Non-pigmented ciliary epithelial cell (primary cell): ENCODE results near the gene SPN.
A peak's percentile ranks its signal among the peaks of the same experiment; 100 is the strongest.
"Not testable (repeated sequence)": the region's sequence is repeated elsewhere in the genome, so short reads cannot be mapped to it uniquely, and the experiment has no call there.

ENCODE experiments used
- DNase-seq: peaks from one replicate; pipeline ENCODE4 v3.0.0-alpha.2; 2010; ENCODE audit warnings: low read depth

The SPN gene

DNA sequence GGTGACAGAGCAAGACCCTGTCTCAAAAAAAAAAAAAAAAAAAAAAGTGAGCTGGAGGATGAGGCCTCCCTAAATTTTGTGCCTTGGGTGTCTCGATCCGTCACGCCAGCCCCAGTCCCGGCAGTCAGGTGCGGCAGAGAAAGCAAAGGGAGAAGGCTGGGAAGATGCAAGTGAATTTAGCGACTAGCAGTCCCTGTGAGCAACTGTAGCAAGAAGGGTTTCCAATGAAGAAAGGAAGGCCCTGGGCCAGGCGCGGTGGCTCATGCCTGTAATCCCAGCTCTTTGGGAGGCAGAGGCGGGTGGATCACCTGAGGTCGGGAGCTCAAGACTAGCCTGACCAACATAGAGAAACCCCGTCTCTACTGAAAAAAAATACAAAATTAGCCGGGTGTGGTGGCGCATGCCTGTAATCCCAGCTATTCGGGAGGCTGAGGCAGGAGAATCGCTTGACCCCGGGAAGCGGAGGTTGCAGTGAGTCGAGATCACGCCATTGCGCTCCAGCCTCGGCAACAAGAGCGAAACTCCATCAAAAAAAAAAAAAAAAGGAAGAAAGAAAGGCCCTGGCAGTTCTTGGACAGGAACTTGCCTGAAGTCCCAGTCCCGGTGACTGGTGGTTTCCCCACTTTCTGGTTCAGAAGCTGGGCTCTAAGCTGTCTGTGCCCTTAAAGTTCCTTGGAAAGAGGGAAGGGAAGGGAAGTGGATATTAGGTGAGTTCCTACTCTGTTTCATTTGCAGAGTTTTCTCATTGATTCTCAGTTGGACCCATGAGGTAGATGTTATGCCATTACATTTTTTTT, 14.1 kb downstream of the SPN start:
- no peak for DNase-seq

DNA sequence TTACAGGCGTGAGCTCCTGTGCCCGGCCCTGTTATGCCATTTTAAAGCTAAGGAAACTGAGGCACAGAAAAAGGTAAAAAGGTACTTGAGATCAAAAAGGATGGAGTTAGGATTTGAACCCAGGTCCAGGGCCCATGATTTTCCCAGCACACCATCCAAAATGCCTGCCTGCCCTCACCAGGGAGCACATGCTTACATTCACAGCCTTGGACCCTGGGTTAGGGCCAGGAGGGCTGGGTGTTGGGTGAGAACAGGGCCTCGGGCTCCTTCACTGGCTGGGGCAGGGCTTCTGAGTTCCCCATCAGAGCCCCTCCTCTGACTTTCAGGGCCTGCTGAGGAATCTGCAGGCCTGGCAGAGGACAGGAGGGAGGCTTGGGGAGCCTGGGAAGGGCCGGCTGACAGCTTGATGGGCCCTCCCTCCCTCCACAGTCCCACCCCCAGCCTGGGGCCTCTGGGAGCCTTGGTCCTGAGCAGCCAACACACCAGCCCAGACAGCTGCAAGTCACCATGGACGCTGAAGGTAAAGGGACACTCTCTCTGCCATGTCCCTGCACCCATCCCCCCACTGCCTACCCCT, 15.7 kb downstream of the SPN start, which contains the start of gene QPRT:
Gene QPRT (plus strand): TSS at position 490 of the 577 bp plus-strand sequence. CDS start 18 bp downstream, at position 508.
- DNase-seq = no peak

DNA sequence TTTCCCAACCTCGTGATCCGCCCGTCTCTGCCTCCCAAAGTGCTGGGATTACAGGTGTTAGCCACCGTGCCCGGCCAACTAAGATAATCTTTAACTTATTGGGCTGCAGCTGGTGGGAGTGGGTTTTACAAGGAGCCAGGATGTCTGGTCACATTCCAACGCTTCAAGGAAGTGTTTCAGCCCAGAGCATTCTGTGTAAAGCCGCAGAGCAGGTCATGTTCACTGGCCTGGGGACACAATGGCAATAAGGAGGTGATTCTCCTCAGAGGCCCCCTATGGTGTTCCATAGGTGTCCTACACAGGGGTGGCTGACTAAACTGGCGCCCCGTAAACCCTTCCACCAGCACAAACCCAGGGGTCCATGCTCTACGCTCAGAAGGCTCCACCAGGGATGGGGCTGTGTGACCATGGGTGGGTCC, 17.1 kb downstream of the SPN start:
- DNase-seq = no peak

DNA sequence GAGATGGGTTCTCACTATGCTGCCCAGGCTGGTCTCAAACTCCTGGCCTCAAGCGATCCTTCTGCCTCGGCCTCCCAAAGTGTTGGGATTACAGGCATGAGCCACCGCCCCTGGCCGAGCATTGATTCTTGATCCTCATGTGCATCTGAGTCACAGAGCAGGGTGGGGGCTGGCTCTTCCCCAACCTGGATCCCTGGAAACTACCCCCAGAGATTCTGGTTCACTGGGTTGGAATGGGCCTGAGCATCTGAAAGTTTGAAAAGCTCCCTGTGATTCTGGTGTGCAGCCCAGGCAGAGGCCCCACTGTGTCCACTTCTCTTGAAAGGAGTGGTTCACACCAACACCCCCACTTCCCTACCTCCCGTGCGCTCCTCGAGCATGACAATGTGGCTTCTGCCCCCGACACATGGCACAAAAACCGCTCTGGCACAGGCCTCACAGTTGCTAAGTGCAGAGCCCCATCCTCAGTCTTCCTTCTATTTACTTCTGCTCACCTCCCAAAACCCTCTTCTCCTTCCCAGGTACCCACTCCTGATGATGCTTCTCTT, 20.6 kb downstream of the SPN start:
- no peak for DNase-seq

DNA sequence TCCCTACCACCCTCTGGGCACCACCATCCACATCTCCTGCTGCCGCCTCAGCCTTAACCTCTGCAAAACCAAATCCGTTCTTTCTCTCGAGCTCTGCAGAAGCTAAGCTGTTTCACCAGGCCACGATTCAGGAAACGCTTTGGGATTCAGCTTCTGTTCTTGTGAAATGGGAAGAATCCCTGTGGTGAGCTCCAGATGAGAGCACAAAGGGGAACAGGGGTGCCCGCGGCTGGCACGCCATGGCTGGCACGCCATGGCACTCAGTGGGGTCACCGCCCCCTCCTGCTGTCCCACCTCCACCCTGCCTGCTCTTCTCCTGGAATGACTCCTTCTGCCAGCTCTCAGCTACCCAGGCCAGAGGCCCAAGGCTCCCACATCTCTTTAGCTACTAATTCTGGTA, 21.6 kb downstream of the SPN start:
- no peak for DNase-seq

DNA sequence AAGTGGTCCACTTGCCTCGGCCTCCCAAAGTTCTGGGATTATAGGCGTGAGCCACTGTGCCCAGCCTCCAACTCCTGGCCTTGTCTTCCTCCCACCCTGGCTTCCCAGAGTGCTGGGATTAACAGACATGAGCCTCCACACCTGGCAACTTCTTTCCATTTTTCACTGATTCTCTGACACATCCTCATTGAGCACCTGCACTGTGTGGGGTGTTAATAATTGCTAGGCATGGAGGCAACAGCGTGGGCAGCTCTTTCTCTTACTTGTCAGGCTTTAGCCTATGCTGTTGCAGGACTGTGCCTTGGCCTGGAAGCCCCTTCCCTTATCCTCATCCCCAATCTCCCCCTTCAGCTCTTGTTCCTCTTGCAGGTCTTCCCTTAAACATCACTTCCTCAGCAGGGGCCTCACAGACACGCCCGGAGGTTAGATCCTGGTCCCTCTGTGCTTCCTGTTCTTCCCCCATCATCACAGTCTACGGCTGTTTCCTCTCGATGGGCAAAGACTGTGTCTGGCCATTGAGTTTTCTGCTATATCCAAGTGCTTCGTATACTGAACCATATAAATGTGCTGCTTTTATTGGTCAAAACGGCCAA, 23.8 kb downstream of the SPN start:
- DNase-seq = no peak

DNA sequence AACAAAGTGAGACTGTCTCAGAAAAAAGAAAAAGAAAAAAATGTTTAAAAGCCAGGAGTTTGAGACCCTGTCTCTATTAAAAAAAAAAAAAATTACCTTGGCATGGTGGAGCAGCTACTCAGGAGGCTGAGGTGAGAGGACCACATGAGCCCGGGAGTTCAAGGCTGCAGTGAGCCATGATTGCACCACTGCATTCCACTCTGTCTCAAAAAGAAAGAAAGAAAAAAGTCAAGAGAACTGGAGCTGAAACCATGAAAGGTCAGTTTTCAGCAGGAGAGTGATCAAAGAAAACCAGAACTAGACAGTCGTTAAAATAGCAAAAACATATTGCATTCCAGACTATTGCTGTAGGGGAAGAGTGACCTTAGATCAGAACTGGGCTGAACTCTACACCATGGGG, 24.7 kb downstream of the SPN start:
- no peak for DNase-seq

DNA sequence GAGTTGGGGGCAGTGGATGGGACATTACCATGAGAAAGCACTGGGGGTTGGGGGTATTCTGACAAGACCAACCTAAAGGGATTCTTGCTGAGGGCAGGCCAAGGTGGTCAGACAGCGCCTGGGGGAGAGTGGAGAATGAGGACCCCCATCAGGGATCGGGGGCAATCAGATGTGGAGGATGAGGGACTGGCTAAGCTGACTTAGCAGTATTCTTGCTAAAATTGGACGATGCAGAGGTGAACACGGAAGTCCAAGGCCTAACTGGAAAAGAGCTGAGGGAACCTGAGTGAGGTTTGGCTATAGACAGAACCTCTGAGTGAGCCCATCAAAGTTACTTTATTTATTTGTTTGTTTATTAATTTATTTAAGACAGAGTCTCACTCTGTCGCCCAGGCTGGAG, 25.1 kb downstream of the SPN start:
- no peak for DNase-seq

DNA sequence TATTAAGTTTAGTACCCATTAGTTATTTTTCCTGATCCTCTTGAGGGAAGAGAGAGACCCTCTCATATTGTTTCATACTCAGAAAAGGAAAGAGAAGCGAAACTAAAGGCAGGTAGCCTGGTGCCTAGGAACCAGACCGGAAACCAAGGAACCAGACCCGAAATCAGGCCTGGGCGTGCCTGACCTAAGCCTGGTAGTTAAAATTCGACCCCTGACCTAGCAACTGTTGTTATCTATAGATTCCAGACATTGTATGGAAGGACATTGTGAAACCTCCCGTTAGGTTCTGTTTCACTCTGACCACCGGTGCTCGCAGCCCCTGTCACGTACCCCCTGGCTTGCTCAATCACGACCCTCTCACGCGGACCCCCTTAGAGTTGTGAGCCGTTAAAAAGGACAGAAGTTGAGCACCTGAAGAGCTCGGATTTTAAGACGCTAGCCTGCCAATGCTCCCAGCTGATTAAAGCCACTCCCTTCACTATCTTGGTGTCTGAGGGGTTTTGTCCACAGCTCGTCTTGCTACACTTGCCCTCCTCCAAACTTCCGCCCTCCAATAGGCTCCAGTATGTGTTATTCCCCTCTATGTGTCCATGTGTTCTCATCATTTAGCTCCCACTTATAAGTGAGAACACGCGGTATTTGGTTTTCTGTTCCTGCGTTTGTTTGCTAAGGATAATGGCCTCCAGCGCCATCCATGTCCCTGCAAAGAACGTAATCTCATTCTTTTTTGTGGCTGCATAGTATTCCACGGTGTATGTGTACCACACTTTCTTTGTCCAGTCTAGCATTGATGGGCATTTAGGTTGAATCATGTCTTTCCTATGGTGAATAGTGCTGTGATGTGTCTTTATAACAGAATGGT, 26.7 kb downstream of the SPN start:
- not testable (repeated sequence) for DNase-seq

DNA sequence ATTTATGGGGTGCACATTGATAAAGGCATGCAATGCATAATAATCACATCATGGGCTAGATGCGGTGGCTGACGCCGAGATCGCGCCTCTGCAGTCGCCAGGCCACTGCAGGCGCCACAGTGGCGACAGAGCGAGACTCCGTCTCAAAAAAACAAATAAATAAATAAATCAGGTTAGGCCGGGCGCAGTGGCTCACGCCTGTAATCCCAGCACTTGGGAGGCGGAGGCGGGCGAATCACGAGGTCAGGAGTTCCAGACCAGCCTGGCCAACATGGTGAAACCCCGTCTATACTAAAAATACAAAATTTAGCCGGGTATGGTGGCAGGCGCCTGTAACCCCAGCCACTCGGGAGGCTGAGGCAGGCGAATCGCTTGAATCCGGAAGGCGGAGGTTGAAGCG, 29.6 kb downstream of the SPN start:
- DNase-seq = not testable (repeated sequence)

DNA sequence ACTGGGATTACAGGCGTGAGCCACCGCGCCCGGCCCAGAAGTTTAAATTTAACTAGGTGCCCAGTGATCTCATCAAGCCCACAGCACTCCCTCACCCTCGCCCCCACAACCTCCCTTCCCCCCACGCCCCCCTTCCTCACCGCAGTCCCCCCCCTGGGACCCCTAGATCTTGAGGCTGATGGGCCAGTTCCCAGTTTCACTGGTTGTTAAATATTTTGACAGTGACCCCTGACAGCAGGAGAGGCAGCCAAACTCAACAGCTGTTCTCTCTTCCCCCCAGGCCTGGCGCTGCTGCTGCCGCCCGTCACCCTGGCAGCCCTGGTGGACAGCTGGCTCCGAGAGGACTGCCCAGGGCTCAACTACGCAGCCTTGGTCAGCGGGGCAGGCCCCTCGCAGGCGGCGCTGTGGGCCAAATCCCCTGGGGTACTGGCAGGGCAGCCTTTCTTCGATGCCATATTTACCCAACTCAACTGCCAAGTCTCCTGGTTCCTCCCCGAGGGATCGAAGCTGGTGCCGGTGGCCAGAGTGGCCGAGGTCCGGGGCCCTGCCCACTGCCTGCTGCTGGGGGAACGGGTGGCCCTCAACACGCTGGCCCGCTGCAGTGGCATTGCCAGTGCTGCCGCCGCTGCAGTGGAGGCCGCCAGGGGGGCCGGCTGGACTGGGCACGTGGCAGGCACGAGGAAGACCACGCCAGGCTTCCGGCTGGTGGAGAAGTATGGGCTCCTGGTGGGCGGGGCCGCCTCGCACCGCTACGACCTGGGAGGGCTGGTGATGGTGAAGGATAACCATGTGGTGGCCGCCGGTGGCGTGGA, 31.5 kb downstream of the SPN start:
- no peak for DNase-seq

DNA sequence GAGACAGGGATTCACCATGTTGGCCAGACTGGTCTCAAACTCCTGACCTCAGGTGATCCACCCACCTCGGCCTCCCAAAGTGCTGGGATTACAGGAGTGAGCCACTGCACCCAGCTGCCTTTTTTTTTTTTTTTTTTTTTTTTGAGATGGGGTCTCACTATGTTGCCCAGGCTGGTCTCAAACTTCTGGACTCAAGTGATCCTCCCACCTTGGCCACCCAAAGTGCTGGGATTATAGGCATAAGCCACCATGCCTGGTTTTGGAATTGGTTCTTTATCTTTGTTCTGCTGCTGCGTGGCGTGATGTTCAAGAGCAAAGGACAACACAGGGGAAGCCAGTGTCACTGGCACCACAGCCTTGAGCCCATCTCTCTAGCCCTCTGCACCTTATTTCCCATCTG, 32.6 kb downstream of the SPN start:
- not testable (repeated sequence) for DNase-seq

DNA sequence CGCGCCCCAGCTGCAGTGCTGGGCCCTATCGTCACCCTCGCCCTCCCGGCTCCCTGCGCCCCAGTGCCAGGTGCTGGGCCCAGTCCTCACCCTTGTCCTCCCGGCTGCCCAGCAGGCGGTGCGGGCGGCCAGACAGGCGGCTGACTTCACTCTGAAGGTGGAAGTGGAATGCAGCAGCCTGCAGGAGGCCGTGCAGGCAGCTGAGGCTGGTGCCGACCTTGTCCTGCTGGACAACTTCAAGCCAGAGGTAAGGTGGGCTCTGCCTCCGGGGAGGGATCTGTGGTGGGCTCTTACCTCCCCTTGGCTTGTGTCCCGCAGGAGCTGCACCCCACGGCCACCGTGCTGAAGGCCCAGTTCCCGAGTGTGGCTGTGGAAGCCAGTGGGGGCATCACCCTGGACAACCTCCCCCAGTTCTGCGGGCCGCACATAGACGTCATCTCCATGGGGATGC, 33.9 kb downstream of the SPN start:
- no peak for DNase-seq

DNA sequence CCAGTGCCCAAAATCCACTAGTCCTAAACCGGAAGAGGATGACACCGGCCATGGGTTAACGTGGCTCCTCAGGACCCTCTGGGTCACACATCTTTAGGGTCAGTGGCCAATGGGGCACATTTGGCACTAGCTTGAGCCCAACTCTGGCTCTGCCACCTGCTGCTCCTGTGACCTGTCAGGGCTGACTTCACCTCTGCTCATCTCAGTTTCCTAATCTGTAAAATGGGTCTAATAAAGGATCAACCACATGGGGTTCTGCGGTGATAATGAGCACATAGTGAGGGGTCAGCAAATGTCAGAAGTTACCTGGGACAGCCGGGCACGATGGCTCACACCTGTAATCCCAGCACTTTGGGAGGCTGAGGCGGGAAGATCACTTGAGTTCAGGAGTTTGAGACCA, 34.3 kb downstream of the SPN start:
- no peak for DNase-seq

DNA sequence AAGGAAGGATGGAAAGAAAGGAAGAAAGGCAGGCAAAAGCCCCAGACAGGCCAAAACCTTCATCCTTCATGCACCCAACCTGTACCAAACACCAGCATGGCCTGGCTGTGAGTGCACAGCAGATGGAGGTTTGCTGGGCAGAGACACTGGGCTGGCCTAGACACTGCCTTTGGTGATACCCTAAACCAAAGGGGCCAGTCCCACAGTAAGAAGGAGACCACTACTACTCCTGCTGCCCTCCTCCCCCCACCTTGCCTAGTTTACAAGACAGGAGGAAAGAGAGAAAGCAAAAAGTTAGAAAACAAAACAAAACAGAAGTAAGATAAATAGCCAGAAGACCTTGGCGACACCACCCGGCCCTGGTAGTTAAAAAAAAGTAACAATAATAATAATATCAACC, 35.0 kb downstream of the SPN start:
- DNase-seq = no peak

DNA sequence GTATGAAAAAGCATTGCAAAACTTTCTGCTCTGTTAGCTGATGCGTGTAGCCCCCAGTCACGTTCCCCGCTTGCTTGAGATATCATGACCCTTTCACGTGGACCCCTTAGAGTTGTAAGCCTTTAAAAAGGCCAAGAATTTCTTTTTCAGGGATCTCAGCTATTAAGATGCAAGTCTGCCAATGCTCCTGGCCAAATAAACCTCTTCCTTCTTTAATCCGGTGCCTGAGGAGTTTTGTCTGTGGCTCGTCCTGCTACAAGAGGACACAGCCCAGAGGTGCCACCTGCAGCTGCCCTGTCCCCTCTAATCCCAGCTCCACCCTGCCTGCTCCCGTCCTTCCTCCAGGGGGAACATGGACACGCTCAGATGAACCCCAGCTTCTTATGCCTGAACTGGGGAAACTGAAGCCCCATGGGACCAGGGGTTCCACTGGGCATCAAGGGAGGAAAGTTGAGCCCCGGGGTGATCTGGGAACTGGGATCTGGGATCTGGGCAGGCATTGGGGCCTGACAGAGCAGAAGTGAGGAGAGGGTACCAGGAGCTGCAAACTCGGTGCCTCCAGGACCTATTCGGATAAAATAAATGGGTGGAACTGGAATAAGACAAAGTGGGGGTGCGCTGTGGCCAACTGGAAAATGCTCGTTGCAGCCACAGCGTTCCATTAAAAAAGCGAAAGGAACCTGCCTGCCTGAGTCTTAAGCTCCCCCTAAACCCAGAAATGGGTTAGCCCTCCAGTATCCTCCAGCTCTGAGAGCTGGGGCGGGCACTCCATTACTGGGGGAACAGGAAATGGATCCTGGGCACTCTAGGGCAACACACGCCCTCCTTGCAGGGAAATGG, 35.7 kb downstream of the SPN start:
- no peak for DNase-seq

DNA sequence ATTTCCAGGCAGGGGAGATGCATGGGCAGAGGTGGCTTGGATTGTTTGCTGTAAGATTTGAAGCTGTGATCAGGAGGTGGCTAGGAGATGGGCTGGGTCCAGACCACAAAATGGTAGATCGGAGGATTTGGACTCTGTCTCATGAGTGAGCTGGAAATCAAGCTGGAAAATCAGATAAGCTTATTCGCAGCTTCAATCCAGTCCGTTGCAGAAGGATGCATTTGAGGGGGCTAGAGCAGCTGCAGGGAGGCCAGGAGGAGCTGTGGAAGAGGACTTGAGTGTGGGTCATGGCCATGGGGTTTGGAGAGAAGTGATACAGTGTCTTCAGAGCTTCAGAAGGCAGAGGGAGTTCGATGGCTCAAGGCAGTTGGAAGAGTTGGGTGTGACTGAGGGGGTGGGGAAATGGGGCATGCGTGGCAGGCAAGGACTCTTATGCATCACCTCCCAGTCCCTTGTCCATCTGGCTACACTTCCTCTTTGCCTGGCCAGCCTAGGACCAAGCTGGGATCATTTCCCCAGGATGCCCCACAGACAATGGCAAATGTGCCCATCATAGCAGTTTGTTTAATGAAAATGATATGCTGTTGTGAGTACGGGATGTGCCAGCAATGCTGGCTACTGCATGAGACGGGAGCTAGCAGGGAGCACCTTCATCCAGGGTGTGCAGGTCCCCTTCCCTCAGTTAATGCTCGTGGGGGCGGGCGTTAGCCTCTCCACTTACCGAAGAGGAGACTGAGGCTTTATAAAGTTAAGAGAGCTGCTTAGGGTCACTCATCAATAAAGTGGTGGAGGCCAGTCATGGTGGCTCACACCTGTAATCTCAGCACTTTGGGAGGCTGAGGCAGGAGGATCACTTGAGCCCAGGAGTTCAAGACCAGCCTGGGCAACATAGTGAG, 36.5 kb downstream of the SPN start:
- no peak for DNase-seq

DNA sequence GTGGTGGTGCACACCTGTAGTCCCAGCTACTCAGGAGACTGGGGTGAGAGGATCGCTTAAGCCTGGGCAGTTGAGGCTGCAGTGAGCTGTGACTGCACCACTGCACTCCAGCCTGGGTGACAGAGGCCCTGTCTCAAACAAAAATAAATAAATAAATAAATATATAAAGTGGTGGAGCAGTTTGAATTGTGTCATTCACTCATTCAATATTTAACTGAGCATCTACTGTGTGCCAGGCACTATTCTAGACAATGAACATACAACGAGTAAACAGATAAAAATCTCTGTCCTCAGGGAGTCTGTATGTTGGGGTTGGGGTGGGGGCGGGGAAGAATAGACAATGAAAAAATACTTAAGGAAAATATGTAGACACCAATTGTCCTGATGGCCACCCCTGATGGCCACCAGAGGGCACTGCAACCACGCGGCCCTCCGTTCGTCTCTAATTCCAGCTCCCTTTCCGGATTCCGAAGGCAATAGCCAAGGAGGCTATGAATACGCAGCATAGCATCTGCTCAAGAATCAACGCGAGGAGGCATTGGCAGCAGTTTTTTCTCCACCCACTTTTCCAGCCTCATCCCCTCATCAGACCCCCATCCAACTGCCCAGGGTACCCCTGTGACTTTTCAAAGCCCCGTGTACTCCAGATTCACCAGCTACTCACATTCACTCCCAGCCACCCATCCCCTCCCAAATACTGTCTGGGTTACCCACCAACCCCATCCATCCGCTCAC, 37.4 kb downstream of the SPN start:
- peak; percentile 72 for DNase-seq

DNA sequence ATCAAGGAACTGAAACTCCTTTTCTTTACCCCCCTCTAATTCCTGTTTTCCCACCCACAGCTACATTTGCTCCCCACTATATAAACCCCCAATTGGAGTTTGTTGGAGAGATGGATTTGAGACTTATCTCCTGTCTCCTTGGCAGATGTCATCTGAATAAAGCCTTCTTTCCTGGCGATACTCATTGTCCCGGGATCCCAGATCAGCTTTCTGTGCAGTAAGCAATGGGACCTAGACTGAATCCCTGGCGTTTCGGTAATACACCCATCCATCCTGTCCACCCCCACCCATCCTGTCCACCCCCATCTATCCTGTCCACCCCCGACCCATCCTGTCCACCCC, 38.1 kb downstream of the SPN start:
- DNase-seq = no peak
